HuH-7.5 (cell line): ENCODE results near the gene RRBP1.
"Not testable (repeated sequence)": the region's sequence is repeated elsewhere in the genome, so short reads cannot be mapped to it uniquely, and the experiment has no call there.

Experiments used
- DNase-seq: peaks from one replicate; pipeline ENCODE4 v3.0.0; 2011; ENCODE audit warnings: low spot score

Gene RRBP1

GRCh38 chr20:17661121-17661744 is 20.8 kb downstream of the RRBP1 start:
- DNase-seq = peak; percentile 66

GRCh38 chr20:17660667-17661066 is 21.4 kb downstream of the RRBP1 start:
- DNase-seq = peak; percentile 56

GRCh38 chr20:17659801-17660200 is 22.2 kb downstream of the RRBP1 start:
- no peak for DNase-seq

DNA sequence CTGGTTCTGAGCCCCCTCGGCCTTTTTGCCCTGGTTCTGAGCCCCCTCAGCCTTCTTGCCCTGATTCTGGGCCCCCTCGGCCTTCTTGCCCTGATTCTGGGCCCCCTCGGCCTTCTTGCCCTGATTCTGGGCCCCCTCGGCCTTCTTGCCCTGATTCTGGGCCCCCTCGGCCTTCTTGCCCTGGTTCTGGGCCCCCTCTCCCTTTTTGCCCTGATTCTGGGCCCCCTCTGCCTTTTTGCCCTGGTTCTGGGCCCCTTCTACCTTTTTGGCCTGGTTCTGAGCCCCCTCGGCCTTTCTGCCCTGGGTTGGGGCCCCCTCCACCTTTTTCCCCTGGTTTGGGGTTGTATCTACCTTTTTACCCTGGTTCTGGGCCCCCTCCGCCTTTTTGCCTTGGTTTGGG is 22.7 kb downstream of the RRBP1 start:
- not testable (repeated sequence) for DNase-seq

- DNase-seq = no peak
Observed at GRCh38 chr20:17658648-17658993, 23.4 kb downstream of the RRBP1 start.

DNA sequence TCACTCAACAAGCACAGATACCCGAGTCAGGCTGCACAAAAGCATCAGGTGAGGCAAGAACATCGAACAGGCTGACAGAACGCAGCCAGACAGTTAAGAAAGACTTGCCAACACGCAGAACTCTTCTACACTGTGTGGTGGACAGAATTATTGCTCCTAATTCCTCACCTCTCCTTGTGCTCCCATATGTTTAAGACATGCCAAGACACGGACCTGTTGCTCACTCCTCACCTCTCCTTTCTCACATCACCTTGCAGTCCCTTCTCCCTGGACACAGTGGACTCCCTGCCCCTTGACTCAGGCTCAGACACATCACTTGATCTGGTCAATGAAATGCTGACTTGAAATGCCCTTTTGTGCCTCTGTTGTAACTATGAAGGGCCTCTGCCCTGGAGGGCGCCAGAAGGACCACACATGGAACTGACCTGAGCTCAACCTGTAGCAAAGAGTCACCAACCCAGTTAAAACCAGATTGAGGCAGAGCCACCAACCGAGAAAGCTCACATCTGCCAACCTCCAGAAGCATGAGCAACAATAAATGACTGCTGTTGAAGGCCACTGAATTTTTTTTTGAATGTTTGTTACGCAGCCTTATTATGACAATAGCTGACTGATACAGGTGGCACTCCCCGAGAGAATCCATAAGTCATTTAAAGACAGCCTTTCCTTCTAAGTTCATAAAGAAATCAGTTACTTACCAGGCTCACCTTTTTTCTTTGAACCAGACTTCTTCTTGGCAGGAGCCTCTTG is 24.0 kb downstream of the RRBP1 start:
- DNase-seq = no peak

DNA sequence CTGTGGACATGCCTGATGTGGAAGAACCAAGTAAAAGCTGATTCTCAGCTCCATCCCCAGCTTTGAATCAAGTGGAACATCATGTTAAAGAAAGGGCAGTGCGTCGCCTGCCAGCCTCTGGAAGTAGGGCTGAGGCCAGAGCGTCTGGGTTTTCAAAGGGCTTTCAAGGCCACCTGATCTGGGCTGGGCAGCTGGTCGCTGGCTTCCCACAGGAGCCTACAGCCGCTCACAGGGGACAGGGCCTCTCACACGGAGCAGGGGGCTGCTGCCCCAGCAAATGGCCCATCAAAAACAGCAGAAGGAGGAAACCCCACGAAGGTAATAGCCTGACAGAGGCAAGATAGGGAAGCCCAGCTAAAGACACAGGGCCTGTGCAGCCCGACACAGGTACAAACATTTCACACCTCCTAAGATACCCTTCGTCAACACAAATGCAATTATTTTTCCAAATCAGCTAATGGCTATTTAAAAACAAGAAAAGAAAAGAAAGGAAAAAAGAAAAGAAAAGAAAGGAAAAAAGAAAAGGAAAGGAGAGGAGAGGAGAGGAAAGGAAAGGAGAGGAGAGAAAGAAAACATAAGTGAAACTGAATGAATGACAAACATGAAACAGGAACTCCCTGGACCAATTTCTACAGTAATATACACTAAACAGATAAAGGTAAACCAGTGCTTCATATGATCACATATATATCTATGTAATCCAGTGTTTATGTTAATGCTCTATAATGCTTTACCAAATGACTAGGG is 24.8 kb downstream of the RRBP1 start:
- no peak for DNase-seq

GRCh38 chr20:17655865-17656479 is 26.1 kb downstream of the RRBP1 start:
- DNase-seq = no peak

DNA sequence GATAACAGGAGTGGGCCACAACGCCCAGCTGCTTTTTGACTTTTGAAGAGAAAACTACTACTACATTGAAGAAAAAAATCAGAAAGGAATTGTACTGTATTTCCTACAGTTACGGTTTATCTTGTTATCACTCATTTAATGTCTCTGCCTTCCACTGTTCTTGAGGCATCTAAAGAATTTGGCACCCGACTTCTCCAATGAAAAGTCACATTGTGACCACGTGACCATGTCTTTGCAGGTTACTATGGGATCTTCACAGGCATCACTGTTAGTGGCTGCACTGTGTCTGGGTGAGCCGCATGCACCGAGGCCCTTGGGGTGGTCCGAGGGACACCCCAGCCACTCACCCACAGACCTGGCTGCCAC is 26.8 kb downstream of the RRBP1 start:
- no peak for DNase-seq

GRCh38 chr20:17654649-17655285 is 27.3 kb downstream of the RRBP1 start:
- peak; percentile 46 for DNase-seq

- DNase-seq = peak; percentile 10
Observed at GRCh38 chr20:17653835-17654648, 28.0 kb downstream of the RRBP1 start.

GRCh38 chr20:17652411-17652810 is 29.6 kb downstream of the RRBP1 start:
- no peak for DNase-seq

- DNase-seq = peak; percentile 54
Observed at GRCh38 chr20:17651760-17652388, 30.2 kb downstream of the RRBP1 start.

DNA sequence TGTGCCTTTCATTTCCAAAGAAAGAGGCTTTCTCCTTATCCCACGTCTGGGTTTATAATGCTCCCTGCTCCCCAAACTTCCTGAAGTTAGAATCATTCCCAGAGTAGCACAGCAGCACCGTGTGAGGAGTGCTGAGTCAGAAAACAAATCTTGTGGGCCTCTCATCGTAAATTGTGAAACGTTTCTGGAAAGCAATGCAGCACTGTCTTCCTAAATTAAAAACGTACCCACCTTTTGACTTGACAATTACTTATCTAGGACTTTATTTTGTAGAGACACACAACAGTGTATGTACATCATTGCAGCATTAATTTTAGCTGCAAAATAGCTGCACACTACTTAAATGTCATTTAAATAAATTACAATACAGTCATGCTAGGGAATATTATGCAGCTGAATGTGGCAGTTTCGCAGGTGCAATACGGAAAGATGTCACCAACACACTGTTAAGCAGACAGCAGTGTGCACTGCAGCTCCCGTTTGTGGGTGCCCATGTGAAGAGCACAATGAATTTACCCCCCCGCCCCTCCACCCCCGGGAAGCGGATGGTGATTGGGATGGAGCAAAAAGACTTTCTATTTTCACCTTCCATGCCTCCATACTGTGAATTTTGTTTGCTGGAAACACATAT is 30.8 kb downstream of the RRBP1 start:
- peak; percentile 20 for DNase-seq

- DNase-seq = peak; percentile 22
Observed at GRCh38 chr20:17650301-17651128, 31.5 kb downstream of the RRBP1 start.

- DNase-seq = peak; percentile 70
Observed at GRCh38 chr20:17648791-17649730, 33.0 kb downstream of the RRBP1 start.

DNA sequence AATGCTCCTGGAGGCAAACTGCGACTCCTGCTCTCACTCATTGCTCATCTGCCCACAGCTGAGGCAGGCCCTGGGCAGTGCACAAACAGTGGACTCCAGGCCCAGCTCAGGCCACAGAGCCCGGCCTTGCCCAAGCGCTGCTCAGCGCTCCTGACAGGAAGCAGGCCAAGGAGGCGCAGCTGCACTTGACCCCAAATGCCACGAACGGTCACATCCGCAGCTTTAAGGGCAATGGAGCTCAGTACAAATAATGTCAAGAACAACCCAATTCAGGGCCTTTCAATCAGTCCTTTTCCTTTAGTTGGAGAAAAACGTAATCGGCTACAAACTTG is 33.8 kb downstream of the RRBP1 start:
- no peak for DNase-seq
